HG02973 (cell line): ENCODE results near the gene DDX20.
A peak's percentile ranks its signal among the peaks of the same experiment; 100 is the strongest.

Experiments
- ATAC-seq: cut with Tn5 transposase; IDR thresholded peaks from one replicate; pipeline ENCODE4 v1.9.1; 2021; ENCODE audit warnings: moderate library complexity; ENCODE audit not compliant: unreplicated experiment

Gene DDX20

GRCh38 chr1:111747282-111747734 lies 8.4 kb upstream of the DDX20 start:
- ATAC-seq = no peak

- ATAC-seq = no peak
Measured at GRCh38 chr1:111747947-111748346, 7.8 kb upstream of the DDX20 start.

DNA sequence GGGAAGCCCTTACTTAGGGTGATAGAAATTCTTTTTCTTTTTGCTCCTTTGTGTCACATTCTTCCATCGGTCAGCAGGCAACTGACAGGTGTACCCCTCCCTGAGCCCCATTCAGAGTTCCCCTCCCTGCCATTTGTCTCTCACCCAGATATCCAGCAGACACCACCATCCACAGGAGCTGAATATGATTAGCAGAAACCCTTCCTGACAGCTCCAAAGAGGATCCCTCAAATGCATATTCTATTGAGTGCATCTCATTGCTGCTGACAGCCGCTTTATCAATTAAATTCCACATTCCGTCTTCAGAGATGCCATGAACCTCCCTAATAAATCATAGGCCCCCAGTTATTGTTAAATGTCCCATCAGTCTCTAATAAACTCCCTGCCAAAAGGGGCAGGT lies 6.1 kb upstream of the DDX20 start:
- ATAC-seq = no peak

GRCh38 chr1:111750856-111751255 lies 4.8 kb upstream of the DDX20 start:
- no peak for ATAC-seq

DNA sequence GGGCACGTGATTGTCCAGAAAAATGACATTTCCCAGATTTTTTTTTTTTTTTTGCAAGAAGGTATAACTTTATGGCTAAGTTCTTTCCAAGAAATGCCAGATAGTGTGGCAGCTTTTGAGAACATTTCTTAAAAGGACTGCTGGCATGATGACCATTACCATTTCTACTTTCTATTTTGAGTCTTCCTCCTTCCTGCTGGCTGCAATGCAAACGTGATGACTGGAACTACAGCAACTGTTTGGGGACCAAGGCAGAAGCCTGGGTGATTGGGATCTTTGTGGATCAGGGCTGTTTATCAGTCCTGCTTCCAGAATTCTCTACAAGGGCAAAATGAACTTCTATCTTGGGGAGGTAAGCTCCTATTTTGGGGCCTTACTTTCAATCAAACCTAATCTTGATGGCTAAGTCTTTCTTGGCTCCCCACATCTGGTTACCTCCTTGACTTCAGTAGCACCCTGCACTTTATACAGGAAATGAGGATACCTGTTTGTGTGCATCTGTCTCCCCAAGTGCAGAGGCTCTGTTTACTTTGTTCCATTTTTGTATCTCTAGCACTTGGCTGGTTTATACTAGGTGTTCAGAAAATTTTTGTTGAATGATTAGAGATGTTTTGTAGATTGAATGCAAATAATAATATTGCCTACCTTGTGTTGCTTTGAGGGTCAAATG lies 3.7 kb upstream of the DDX20 start:
- ATAC-seq = no peak

DNA sequence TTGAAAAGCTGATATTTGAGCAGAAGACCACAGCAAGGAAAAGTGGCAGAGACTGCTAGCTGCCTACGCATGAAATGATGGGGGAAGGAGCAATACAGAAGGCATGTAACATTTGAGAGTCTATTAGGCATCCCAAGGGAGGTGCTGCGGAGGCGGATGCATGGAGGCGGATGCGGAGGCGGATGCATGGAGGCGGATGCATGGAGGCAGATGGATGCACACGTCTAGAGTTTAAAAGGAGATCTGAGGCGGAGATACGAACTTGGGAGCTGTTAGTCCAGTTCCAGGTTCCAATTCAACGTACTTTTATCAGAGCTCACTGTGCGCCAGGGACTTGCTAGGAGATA lies 744 bp upstream of the DDX20 start:
- ATAC-seq = peak; percentile 1

DNA sequence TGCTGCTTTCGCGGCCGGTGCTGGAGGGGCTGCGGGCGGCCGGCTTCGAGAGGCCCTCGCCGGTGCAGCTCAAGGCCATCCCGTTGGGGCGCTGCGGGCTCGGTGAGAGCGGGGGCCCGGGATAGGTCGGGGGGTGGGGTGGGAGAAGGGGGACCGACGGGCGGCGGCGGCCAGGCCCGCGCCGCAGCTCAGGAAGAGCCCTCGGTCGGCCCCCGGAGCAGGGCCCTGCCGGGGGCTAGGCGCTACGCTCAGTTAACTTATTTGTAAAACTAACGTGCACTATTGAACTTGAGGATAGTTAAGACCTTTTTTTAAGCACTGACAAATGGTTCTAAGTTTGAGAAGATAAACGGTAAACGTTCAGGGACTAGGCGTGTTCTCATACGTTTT lies 418 bp downstream of the DDX20 start:
- ATAC-seq = peak; percentile 1

GRCh38 chr1:111758373-111758772 lies 2.7 kb downstream of the DDX20 start:
- ATAC-seq = no peak

DNA sequence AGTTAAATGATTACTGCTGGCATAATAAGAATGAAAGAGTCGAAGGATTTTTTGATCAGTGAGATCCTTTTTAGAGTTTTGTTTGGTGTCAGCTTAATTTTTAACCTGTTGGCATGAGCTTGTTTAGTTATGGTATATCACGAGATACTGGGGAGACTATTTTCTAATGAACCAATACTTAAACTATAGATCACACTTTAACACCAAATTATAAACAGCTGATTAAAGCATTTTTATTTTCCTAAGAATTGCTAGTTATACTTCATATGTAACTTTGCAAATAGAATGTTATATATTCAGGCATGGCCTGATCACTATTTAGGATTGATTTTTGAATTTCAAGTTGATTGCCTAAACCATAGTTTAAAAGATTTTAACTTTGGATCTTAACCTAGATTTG lies 6.0 kb downstream of the DDX20 start:
- ATAC-seq = no peak

DNA sequence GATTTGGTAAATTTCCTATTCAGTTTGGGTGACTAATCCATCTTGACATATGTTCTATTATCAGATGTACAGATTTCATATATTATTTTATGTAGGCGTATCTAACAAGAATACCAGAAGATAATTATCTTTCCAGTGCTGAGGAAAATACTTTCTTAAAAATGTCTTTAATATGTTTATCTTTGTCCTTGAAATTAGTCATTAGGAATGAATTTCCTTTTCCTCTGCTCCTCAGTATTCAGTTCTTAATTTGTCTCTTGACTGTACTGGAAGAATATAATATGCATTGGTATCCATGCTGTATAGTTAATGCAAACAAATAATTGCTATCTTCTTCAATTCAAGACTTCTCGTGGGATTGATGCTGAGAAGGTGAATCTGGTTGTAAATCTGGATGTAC lies 6.6 kb downstream of the DDX20 start:
- ATAC-seq = no peak

DNA sequence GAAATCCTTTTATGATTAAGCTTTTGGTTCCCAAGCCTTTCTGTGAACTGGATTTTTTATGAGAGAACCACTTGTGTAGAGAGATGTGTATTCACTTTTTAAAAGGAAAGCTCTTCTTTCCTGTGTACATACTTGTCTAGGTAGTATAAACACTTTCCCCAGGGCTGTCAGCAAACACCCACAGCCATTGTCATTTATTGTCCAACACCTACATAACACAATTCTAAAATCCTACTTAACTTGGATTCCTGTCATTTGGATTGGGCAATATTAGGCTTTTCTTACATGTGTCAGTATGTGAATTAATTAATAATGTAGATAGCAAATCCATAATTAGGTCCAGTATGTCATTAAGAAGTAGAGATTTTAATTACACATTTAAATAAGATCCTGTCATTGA lies 12.3 kb downstream of the DDX20 start:
- no peak for ATAC-seq

DNA sequence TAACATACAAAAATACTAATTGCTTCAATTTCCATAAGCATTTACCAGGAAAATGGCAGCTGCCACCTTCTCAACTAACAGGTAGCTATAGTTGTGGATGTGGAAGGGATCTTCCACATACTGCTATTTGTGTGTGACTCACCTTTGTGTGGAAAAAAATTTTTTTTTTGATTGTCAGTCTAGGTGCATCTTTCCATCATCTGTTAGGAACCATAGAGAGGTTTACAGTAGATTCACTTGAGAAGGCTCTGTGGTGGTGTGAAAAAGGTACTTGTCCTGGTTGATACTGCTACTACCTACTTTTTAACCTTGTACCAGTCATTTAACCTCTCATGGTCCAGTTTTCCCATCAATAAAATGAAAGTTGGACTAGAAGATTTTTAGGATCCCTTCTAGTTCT lies 12.9 kb downstream of the DDX20 start:
- no peak for ATAC-seq

- ATAC-seq = no peak
Measured at GRCh38 chr1:111769517-111770146, 13.9 kb downstream of the DDX20 start.

DNA sequence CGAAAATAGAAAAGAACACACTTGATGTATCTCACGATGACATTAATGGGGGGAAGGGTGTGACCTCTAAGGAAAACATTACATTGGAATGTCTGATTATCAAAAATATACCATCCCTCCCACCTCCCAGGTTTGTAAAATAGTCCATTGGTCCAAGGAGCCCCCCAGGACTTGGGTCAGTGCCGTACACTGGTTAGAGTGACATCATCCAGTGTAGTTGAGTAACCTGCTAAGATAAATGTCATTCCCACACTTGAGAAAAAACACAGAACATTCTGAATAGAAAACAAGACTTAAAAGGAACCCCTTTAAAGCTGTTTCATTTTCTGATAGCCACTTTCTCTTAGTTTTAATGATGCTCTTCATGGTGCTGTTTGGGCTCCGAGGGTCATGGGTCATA lies 15.2 kb downstream of the DDX20 start:
- ATAC-seq = no peak

DNA sequence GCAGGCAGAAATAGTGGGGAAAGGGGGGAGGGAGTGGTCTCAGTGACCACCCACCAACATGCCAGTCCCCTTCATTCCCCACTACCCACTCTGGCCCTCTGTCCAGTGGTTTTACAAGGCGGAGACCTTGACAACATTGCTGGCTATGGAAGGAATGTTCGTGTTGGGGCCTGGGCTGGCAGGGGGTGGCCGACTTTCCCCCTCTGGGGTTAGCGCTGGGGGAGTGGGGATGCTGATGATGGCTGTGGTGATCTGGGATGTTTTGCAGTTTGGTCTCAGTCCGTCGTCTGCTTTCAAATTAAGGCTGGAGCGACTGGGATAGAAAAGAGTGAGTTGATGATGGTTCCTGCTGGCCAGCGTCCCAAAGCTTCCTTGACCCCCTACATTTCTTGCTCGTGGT lies 20.3 kb downstream of the DDX20 start:
- ATAC-seq = no peak

GRCh38 chr1:111776391-111776790 lies 20.7 kb downstream of the DDX20 start:
- ATAC-seq = no peak

DNA sequence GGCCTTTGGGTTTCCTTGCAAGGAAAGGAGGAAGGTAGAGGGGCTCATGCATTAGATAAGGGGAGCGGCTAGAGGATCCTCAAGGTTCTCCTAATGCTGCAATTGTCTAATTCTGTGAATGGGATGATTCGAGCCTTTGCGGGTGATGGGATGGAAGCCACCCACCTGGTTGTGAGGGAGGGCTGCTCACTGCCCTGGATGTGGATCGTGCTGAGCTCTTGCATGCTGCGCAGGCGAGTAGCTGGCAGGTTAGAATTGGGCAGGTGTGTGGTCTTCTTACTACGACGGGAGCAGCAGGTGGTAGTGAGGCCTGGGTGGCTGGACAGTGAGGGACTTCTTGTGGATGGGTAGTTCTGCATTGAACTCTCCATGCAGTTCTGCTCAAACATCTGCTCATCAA lies 21.2 kb downstream of the DDX20 start:
- ATAC-seq = no peak

- no peak for ATAC-seq
Measured at GRCh38 chr1:111777301-111777700, 21.6 kb downstream of the DDX20 start.

DNA sequence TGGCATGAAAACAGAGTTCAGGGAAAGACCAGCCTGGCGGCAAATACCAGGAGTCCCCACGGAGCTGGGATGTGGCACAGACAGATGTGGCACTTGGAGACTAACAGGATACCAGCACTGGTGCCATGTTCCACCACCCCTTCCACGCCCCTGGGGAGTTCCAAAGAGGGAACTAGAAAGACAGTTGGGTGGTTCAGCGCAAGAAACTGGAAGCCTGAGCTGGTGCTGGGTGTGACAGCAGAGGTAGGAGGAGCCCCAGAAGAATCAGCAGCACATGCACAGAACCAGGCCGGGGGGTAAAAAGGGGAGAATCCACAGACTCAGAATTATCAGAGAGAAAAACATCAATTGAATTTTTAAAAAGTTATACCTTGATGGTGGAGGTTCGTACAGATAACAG lies 22.4 kb downstream of the DDX20 start:
- no peak for ATAC-seq

DNA sequence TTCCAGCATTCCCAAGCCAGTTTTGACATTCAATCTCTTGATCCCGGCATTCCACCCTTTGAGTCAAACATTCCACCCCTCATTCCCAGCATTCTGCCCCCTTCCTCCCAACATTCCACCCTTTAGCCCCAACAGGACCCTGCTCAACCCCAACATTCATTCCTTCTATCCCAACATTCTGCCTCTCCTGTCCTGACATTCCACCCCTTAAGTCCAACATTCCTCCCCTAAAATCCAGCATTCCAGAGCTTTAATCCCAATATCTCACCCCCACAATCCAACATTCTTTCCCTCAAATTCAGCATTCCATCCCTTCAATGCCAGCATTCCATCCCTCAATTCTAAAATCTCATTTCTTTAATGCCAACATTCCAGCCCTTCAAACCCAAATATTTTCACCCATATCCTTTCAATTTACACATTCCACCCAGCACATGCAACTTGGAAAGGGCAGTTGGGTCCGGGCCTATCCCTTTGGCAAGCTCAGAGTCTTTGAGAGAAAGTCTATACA lies 22.9 kb downstream of the DDX20 start:
- ATAC-seq = no peak

DNA sequence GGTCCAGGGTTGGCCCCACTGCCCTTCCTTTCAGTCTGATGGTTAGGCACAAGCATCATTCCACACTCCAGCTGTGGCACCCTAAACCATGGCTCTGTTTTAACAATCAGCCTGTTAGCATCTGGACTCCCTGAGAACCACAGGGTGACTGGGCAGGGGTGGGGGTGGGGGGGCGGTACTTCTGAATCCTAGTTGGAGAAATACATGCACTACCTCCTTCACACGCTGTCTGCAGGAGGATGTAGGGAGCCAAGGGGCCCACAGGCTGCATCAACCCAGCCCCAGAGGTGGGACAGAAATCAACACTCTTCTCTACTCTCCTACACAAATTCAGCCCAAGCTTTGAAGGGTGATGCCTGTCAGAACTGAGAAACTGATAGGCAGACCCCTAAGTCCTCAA lies 23.8 kb downstream of the DDX20 start:
- no peak for ATAC-seq

GRCh38 chr1:111784273-111784901 lies 28.7 kb downstream of the DDX20 start:
- no peak for ATAC-seq
